HG02571 (cell line): ENCODE measurements around the gene FNDC3B.

Experiments
- ATAC-seq: cut with Tn5 transposase; IDR thresholded peaks from one replicate; pipeline ENCODE4 v1.9.1; 2021; ENCODE audit warnings: mild to moderate bottlenecking, moderate library complexity; ENCODE audit not compliant: unreplicated experiment

Gene FNDC3B

GRCh38 chr3:172321035-172321434, 281.7 kb downstream of the FNDC3B start:
- no peak for ATAC-seq

- no peak for ATAC-seq
Observed at GRCh38 chr3:172323894-172324610, 284.7 kb downstream of the FNDC3B start.

DNA sequence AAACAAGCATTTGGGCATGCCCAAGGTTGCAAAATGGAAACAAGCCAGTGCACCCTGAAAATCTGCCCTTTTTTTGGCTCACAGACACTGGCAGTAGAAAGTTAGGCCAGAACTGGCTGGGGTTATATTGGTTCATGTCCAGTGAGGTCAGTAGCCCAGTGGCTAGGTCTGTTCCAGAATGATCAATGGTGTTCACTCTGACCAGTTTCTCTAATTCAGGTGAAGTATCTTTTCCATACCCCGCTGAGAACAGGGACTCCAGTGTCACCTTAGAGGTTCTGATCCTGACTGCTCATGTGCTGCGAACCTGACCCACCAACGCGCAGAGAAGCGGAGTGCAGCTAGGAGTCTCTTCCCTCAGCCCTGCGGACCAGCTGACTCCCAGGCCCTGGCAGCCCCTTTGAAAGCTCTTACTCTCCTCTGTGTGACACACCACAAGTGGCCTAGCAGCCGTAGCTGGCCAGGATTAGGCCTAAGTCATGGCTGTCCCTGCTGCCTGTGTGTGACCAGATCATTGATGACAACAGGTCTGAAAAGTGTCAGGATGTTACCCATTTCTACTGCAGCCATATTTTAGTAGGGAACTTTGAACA, 285.3 kb downstream of the FNDC3B start:
- ATAC-seq = no peak

- ATAC-seq = no peak
Observed at GRCh38 chr3:172325461-172325860, 286.1 kb downstream of the FNDC3B start.

- ATAC-seq = no peak
Observed at GRCh38 chr3:172326993-172327392, 287.6 kb downstream of the FNDC3B start.

GRCh38 chr3:172328282-172328681, 288.9 kb downstream of the FNDC3B start:
- ATAC-seq = no peak

GRCh38 chr3:172329070-172329469, 289.7 kb downstream of the FNDC3B start:
- ATAC-seq = no peak

DNA sequence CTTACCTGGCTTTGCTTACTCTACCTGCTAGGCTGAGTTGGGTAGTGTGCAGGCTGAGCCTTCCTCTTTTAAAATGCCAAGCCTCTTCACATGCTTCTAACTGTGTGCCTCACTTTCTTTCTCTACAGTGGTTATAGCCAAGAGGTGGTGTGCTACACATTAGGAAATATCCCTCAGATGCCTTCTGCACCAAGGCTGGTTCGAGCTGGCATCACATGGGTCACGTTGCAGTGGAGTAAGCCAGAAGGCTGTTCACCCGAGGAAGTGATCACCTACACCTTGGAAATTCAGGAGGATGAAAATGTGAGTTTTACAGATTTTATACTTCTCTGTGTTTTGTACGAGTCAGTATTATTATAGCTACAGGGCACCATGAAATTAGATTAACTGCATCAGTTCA, 291.0 kb downstream of the FNDC3B start:
- no peak for ATAC-seq

GRCh38 chr3:172332256-172333041, 293.1 kb downstream of the FNDC3B start:
- ATAC-seq = peak; percentile 82

DNA sequence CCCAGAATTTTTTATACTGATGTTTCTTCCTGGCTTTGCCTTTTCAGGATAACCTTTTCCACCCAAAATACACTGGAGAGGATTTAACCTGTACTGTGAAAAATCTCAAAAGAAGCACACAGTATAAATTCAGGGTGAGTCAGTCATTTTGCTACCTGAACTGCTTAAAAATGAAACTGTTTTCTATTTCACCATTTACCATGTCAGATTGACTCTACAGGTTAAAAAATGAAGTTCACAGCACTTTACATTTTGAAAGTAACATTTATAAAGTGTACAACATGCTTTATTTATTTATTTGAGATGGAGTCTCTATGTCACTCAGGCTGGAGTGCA, 293.6 kb downstream of the FNDC3B start:
- ATAC-seq = no peak

DNA sequence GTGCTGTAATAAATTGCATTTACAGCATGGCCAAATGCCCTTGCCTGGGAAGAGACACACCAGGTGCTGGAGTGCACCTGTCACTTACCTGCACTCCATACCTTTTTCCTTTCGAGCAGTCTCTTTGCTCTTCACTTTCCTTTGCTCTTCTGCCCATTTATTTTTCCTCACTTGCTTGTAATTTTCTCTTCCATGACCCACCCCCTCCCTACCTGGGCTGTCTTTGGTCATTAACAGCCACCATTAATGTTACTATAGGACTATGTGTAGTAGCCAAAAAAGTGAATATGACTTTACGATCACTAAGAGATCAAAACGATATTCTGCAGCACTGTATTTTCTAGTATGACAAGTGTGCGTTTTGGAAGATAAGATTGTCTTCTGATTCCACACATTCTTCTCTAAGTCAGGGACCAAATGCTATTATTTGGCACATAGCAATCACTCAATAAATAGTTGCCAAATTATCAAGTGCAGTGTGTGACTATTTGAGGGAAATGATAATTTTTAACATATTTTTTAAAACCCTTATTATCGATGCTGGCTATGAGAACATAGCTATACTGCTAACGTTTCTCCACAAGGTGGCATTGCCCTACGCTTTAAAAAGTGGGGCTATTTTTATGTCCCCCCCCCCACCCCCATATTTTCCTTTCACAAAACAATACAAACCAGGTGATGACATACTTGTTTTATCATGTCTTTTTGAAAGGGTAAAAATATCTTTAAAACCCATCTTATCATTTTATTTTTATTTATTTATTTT, 294.5 kb downstream of the FNDC3B start:
- ATAC-seq = no peak

DNA sequence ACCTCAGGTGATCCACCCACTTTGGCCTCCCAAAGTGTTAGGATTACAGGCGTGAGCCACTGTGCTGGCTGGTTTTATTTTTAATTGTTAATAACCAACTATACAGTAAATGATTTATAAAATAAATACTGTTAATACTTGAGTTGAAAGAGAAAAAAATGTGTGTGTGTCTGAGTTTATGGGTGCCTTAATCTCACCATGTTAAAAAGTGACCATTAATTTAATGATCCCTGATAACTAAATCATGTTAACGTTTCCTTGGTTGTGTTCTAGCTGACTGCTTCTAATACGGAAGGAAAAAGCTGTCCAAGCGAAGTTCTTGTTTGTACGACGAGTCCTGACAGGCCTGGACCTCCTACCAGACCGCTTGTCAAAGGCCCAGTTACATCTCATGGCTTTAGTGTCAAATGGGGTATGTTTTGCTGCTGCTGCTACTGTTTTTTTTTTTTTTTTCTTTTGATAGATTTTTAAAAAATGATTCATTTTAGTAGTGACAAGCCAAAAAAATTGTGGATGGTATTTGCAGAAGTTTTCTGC, 295.4 kb downstream of the FNDC3B start:
- ATAC-seq = no peak

GRCh38 chr3:172339892-172340291, 300.5 kb downstream of the FNDC3B start:
- no peak for ATAC-seq

DNA sequence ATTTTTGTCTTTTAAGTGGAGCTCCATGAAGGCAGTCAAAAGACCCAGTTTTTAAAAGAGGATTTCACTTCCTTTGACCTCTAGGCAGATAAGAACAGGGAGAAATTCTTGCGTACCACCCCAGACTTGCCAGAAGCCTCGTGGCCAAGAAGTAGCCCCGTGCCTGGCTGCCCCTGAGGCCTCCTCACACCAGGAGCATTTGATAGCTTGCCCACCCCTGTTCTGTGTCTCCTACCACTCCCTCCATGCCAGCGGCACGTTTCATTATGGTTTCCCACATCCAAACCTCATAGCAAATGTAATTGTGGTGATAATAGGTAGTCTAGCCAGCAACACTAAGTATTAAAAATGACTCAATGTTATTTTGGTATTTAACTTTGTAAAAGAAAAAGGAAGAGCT, 301.2 kb downstream of the FNDC3B start:
- no peak for ATAC-seq

- ATAC-seq = no peak
Observed at GRCh38 chr3:172341482-172342059, 302.2 kb downstream of the FNDC3B start.

GRCh38 chr3:172342097-172342659, 302.8 kb downstream of the FNDC3B start:
- no peak for ATAC-seq

- ATAC-seq = no peak
Observed at GRCh38 chr3:172343117-172343516, 303.7 kb downstream of the FNDC3B start.

- no peak for ATAC-seq
Observed at GRCh38 chr3:172343979-172344378, 304.6 kb downstream of the FNDC3B start.

DNA sequence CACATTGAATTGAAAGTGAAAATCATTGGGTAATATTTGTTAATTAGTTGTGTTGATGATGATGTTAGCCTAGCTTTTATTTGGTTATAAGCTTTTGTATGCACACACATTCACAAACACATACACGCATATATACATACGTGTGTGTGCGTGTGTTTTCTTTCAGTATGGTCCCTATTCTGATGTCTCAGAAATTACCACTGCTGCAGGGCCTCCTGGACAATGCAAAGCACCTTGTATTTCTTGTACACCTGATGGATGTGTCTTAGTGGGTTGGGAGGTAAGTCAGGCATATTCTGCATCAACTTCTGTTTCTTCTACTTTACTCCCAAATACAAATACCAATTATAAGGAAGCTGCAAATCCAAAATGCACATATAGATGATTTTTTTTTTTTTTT, 306.8 kb downstream of the FNDC3B start:
- ATAC-seq = no peak

DNA sequence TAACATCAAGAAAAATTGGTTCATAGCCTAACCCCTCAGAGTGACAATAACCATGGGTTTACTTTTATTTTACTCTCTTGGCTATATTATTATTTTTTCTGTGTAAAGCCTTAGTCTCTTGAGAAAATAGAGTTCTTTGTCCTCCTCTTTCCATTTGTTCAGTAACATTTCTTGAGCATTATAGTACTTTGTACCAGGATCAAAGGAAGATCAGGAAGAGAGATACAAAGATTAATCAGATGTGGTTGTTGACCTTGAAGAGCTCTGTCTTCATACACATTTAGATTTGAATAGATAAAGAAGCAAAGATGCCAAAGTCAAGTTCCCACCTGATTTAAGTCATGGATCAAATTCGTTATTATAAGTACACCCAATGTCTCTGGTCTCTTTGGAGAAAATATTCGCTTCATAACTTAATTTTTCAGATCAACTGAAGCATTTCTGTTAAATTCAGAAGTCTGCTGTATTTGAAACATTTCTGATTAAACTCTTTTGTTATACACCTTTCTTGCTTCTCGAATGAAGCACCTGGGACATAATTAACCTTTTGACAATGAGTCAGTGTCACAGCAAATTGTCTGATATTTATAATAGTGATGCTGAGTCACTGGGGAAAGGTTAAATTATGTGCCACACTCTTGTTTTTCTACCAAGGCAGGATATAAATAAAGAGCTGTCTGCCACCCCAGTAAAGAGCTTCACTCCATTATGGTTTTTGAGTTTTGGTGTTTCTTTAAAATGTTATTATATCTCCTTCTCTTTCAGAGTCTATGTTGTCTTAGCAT, 308.7 kb downstream of the FNDC3B start:
- ATAC-seq = no peak
